ENCODE measurements around the gene TEDC2. TPM values are rescaled to one million over a fixed set of nuclear protein-coding genes. Genes with fewer than 3 reads are reported as not detected.

Gene TEDC2
- total RNA-seq, 1 donor from 2014 or later: 3.1 TPM

DNA sequence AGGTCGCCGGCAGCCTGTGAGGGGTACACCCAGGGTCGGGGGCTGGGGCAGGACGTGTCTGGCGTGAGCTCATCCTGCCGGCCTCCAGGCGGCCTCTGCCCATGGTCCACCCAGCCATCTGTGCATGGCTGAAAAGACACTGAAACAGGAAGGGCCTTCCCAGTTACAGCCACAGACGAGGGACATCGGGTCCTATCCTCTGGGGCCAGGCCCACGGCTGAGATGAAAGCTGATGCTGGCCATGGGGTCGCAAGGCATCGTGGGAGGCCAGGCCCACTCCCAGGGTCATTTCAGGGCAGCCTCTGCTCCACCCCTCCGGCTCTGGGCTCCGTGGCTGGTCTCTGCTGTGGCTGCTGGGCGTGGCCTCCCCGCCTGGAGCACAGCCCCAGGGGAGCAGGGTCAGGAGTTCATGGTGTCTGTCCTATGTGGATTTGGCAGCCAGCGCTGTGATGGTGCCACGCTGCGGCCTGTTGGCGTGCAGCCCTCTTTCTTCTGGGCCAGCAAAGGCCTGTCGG, 37.3 kb downstream of the TEDC2 start:
- ATAC-seq: no peak

DNA sequence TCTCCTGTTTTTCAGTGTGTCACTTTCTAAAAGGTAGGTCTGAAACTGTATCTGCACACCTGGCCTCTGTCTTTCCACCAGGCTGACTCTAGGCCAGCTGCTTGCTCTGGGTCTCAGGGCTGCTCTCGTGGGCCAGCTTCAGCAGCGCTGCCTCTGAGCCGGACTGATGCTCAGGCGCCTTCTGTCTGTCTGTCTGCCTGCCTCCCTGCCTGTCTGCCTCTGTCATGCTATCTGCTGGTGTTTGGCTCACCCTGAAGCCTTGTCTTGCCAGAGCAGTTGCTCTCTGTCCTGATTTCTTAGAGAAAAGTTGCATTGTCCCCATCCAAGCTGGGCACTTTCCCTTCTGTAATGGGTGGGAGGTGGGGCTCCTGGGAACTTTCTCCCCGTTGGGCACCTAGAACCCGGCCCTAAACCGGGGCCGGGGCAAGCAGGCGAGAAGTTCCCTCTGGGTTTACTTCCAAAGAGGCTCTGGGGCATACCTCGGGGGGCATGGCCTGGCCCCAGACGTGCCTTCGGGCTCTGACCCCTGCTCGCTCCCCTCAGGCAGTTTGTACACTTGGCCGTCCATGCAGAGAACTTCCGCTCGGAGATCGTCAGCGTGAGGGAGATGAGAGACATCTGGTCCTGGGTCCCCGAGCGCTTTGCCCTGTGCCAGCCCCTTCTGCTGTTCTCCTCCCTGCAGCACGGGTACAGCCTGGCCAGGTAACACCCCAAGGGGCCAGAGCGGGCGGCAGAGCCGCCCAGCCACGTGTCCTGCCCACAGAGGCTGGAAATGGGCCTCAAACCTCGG, 38.0 kb downstream of the TEDC2 start:
- ATAC-seq: no peak

DNA sequence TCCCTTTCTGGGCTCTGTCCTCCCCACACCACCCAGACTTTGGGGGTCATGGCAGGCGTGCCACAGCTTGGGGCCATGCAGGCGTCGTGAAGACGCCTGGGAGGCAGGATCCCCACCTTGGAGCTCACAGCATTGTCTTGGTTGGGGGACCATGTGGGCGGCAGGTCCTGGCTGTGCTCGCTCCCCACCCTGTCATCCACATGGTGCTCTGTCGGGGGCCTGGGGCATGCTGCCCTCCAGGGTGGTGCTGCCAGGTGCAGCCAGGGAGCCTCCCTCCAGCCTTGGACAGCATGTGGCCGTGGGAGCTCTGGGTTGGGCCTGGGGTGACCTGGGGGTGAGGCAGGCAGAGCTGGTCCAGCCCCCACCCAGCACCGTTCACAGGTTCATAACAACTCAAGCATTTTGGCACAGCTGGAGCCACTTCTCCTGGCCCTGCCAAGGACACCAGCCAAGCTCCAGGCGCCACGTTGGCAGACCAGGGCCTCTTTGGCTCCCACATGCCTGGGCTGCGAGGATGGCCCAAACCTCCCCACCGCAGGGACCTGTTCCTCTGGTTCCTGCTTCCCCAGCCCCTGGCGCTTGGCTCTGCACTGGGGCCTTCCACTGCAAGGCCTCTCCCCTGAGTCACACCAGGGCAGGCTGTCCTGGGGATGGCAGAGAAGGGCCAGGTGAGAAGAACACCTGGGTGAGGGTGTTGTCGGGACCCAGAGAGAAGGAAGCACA, 38.8 kb downstream of the TEDC2 start:
- ATAC-seq: peak; percentile 86

DNA sequence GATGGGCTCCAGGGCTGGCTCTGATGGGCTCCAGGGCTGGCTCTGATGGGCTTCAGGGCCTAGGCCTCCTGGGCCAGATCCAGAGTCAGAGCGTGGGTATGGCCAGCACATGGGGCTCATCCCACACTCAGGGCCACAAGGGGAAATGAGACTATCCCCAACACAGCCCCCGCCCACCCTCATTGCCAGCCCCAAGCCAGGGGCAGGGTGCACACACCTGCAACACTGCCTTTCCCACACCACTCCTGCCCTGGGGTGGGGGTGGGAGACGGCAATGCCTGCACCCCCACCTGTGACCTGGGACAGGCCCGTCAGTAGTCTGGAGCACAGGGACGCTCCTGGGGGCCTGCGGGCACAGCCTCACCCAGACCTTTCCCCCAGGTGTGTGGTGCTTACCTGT, 39.5 kb downstream of the TEDC2 start:
- ATAC-seq: no peak

DNA sequence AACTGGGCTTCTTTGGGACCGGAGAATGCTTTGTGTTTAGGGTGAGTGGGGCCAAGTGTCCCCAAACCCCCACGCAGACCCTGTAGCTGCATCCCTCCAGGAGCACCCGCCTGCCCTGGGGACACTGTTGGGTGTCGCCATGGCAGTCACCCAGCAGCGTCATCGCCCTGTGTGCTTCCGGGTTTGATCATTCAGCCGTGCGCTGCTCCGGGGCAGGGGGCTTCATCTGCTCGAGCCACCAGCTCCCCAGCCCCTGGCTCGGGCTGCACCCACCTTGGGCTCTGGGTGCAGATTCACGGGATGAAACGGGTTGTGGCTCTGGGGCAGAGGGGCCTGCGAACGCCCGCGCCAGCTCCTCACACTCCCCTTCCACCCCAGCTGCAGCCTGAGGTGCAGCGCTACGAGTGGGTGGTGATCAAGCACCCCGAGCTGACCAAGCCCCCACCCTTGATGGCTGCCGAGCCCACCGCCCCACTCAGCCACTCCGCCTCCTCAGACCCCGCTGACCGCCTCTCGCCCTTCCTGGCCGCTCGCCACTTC, 40.1 kb downstream of the TEDC2 start:
- no peak for ATAC-seq

DNA sequence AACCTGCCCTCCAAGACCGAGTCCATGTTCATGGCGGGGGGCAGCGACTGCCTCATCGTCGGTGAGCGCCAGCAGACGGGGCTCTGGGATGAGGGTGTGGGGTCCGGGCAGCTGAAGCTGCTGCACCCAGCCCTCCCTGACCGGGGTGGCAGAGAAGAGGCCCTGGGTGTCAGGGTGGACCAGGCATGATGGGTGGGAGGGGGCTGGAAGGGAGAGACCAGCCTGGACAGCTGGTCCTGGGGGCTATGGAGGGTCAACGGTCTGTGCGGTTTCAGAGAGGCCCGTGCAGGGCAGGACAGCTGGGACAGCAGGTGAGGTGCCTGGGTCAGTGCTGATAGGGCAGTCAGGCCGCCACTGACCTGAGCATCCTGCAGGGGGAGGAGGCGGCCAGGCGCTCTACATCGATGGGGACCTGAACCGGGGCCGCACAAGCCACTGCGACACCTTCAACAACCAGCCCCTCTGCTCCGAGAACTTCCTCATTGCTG, 40.6 kb downstream of the TEDC2 start:
- no peak for ATAC-seq

DNA sequence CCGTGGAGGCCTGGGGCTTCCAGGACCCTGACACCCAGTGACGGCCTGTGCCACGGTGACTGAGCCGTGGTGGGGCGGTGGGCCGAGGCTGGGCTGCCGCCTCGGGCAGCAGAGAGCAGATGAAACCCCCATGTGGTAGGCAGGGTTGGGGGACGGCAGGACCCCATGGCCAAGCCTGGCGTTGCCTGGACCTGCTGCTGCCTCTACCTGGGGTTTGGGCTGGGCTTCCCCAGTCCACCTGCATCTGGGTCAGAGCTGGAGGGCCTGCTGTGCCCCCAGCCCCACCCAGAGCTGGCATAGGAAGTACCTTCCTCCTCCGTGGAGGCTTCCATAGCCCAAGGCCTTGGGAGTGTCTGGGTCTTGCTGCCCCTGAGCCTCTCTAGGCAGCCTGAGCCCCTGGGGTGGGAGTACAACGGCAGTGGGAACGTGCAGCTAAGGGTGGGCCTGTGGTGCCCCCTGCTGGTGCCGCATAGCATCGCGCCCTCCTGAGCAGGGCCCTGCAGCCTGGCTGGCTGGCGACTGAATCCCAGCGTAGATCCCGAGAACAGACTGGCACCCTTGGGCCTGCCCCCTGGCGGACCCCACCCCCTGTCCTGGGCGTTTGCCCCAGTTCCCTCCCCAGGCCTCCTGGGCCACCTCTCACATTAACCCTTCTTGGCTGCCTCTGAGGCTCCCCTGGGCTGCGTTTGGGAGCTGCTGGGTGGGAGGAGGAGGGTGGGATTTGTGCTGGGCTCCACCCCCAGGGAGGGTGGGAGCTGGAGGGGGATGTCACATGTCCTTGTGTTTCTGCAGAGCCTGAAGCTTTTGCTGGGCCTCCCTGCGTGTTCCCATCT, 41.2 kb downstream of the TEDC2 start:
- ATAC-seq: peak; percentile 67

DNA sequence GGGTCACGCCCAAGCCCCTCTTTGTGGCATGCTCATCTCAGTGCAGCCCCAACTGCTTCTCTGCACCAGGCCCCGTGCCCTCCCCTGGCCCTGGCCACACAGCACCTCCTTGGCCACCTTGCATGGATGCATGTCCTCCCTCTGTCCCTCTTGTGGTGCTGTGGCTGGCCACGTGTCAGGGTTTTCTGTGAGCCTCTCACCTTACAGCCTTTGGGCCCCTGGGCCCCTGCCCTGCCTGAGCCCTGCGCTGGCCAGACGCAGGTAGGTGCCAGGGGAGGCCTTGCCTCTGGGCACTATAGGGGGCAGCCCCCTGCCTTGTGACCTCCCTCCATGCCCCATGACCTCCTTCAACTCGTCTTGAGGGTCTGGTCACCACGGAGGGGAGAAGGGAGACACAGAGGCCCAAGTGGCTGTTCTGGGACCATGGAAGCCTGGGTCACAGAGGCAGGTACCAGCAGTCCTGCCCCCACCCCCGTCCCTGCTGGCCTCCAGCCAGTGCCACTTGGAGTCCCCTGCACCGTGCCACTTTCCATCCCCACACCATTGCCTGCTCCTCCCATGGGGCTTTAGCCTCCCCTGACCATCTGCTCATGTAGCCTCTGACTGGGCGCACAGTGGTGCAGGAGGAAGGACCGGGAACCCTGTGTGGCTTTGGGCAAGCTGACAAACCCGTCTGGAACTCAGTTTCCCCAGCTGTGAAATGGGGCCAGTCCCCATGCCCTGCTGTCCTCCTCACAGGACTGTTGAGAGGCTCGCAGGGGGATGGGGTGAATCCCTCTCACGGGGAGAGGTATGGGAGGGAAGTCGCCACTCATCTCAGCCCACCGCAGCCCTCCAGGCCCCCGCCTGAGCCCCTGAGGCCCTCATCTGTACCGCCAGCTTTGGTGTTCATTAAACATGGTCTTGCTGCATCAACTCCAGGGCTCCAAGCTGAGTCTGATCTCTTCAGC, 42.3 kb downstream of the TEDC2 start:
- no peak for ATAC-seq

DNA sequence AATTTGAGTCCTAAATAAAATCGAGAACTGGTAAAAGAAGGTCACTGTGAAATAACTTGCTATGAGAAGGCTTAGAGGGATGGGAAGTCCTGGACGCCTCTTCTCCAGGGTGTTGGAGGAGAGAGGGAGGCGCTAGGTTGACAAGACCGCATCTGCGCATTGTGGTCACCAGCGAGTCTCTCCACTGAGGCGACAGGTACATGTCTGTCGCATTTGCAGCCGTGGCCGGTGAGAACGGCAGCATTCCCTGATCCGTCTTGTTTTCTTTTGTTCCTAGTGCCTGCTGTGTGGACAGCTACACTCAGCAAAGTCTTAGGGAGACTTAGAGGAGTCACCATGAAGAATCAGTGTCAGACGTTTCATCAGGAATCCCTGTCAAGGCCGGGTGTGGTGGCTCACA, 45.8 kb downstream of the TEDC2 start:
- ATAC-seq: no peak

DNA sequence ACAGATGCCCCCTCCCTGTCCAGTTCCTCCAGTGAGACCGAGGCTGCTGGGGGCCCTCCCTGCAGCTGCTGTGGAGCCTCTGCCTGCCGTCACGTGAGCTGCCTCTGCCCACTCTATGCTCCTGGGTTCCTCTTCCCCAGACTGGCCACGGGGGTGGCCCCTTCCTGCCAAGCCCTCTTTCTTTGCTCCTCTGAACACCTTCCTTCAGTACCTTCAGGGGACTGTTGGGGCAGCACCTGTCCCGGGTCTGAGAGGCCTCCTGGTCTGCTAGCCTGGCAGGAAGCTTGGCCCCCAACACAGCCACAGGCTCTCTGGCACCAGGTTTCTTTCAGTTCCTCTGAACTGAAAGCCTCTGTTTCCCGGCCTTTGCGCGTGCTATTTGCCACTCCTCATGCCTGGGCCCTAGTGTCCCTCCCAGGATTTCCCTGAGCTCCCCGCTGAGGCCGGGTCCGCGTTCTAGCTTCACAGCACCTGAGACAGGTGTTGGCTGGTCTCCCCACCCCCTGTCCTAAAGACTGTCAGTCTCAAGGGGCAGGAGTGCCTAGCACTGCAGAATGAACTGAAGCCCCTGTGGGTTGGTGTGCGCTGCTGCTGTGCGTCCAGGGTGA, 47.2 kb downstream of the TEDC2 start:
- peak; percentile 43 for ATAC-seq

DNA sequence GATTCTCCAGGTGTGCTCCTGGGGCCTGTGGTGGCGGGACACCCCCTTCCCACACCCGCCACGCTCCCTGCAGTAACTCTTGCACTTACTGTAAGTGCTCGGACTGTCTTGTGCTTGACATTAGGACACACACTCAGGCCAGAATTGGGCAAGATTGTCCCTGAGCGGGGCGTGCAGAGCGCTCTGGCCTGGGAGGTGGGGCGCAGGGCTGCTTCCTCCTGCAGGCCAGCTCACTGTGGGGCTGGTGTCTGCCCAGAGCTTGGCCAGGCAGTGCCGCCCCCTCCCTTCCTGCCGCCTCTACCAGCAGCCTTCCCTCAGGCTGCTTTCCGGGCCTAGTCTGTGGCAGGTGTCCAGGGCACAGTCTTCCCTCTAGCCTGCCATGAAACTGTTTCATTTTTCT, 47.8 kb downstream of the TEDC2 start:
- peak; percentile 19 for ATAC-seq

DNA sequence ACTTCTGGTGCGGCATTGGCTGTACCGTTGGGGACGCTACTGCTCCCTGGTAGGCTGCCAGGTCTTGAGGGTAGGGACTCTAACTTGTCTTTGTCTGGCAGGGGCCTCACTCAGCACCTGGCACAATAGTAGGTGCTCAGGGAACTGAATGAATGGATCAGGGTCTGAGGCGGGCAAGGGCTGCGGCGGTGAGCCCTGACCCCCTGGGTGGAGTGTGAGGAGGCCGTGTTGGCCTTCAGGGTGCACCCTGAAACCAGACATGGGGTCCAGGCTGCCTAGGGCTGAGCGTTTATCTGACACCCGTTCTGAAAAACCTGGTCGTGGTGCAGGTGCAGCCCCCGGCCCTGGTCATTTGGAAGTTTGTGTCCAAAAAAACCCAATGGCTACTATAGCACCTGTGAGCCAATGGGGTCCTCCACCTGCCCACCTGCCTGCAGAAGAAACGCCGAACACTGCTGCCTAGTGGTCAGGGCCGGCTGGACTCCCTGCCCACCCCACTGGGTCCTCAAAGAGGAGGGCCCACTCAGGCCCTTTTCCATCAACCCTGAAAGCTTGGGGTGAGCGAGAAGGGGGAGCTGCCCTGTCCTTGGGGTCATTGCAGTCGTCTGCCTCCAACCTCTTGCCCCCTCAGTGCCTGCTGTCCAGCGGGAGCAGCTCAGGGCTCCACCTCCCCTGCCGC, 49.0 kb downstream of the TEDC2 start:
- no peak for ATAC-seq

DNA sequence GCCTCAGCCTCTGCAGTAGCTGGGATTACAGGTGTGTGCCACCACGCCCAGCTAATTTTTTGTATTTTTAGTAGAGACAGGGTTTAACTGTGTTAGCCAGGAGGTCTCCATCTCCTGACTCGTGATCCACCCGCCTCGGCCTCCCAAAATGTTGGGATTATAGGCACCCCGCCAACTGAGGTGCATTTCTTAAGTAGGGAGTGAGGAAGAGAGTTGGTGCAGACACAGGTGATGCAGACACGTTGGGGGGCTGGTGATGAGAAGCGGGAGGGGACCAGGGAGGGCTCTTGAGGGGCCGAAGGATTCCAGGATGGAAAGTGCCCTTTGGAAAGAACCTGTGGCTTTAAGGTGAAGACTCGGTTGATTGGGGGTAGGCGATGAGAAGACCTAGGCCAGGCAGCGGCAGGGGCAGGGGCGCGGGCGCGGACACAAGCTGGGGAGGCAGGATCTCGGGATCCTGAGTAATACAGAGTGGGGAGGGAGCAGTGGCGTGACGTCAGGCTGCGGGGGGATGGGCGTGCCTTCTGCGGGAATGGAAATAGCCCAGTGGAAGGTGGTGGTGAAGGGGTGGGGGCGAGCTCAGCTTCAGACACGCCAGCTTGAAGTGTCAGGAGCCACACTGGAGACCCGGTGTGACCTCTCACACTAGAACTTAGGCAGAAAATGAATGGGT, 51.4 kb downstream of the TEDC2 start:
- ATAC-seq: no peak

DNA sequence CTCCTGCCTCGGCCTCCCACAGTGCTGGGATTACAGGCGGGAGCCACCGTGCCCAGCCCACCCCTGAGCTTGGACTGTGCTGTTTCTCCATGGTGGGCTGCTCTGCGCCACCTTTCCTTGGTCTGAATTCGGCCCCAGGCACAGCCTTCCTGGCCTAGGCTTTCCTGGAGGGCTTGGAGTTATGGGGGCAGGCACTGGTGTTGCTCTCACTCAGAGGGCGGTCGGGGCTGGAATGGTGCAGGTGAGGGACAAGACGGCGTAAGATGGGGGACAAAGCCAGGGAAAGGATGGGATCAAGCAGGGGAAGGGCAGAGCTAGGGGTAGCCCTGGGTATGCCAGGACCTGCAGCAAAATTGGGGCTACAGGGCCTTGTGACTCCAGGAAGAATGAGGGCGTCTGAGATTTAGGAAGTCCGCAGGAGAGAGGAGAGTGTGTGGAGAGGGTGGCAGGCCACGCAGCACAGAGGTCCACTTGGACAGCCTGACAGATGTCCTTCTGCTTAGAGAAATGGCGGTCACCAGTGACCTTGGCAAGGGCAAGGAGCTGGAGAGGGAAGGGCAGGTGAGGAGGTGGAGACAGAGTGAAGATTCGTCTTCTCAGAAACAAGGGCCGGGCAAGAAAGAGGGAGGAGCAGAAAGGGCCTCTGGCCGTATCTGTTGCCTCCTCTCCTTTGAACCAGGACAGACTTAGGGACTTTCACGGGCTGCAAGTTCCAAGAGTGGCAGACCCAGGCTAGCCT, 52.3 kb downstream of the TEDC2 start:
- ATAC-seq: no peak

DNA sequence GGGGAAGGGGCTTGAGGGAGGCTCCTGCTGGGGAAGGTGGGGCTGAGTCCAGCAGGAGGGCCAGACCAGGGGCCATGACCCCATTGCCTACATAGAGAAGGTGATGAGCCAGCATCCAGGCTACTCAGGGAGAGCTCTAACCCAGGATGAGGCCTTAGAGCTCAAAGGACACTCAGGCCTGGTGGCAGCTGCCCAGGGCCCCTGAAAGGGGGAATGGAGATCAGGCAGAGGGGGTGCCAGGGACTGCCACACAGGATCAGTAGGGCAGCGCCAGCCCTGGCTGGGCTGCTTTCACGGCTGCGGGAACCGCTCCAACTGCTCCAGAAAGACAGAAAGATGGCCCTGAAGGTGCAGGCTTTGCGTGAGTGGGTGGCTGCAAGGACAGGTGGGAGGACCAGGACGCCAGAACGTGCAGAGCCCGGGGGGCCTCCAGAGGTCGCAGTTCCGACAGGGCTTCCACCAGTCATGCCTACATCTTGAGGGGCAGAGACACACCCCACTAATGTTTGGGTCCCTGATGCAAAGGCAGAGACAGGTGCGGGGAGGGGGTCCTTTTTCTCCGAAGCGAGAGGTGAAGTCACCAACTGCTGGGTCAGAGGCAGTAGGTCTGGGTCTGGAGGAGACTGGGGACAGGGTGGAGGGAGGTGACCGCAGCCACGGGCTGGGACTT, 53.0 kb downstream of the TEDC2 start:
- ATAC-seq: no peak

DNA sequence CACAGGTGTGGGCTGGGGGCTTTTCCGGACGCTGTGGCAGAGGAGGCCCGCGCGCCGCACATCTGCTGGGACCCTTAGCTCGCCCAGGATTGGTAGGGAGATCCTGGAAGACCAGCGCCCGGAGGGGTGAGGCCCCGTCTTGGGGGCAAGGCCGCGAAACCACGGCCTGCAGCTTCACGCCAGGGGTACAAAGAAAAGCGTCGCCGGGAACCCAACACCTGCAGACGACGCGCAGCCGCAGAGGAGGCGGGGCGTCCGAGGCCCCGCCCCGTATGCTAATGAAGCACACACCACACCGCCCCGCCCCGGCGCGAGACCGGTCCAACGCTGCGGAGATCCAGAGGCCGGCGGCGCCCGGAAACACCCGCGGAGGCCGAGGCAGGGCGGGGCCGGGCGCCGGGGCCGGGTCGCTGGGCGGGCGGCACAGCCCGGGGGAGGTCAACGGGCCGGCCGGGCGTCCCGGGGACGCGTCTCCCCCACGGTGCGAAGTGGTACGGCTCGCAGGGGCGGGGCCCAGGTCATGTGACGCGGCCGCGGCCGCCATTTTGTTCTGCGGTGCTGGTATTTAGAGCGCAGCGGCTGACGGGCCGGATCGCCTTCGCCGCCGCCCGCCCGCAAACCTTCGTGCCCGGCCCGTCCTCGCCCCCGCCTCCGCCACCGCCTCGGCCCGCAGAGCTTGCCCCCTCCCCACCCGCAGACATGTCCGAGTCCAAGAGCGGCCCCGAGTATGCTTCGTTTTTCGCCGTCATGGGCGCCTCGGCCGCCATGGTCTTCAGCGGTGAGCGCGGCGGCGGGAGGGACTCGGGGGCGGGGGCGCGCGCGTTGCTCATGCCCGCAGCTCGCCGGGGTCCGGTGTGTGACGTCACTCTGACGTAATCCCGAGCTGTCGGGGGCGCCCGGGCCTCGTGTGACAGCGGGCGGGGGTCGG, 53.8 kb downstream of the TEDC2 start, which contains the start of gene ATP6V0C:
Gene ATP6V0C, plus strand, starts transcription at position 548 of the 928 bp plus-strand sequence. Its CDS starts 152 bp downstream, at position 700.
- ATAC-seq: peak; percentile 83

All from esophagus mucosa (tissue), 1 donor.